Smooth muscle cell (in vitro differentiated cells): Measurements from ENCODE around the gene CC2D1A. TPM values are rescaled to one million over a fixed set of nuclear protein-coding genes. Genes with fewer than 3 reads are reported as not detected.
"Not testable (repeated sequence)": the region's sequence is repeated elsewhere in the genome, so short reads cannot be mapped to it uniquely, and the experiment has no call there.

Experiments used
- DNase-seq: peaks from one replicate; lab custom pipeline; 2025; ENCODE audit not compliant: unreplicated experiment; lab: John Stamatoyannopoulos, UW
- H2AFZ ChIP-seq: fragments of 200-600 bp; sonication (generic); 2 replicates; pipeline ENCODE4 v1.6.0; 2016; ENCODE audit warnings: antibody characterized with exemption, low read depth, mild to moderate bottlenecking
- H3F3A ChIP-seq: fragments of 200-600 bp; sonication (generic); 2 replicates; pipeline ENCODE4 v1.6.0; 2017; ENCODE audit warnings: antibody characterized with exemption, low read depth
- H3K27ac ChIP-seq: fragments of 200-600 bp; sonication (generic); 2 replicates; pipeline ENCODE4 v1.5.1; 2016; ENCODE audit warnings: low read depth, mild to moderate bottlenecking
- H3K27me3 ChIP-seq: fragments of 200-600 bp; sonication (generic); 2 replicates; pipeline ENCODE4 v1.6.1; 2016; ENCODE audit warnings: low read depth, mild to moderate bottlenecking
- H3K36me3 ChIP-seq: fragments of 200-600 bp; sonication (generic); 2 replicates; pipeline ENCODE4 v1.5.1; 2016; ENCODE audit warnings: low read depth
- H3K4me1 ChIP-seq: fragments of 200-600 bp; sonication (generic); 2 replicates; pipeline ENCODE4 v1.5.1; 2016; ENCODE audit warnings: low read depth
- H3K4me2 ChIP-seq: fragments of 200-600 bp; sonication (generic); 2 replicates; pipeline ENCODE4 v1.6.0; 2016; ENCODE audit warnings: mild to moderate bottlenecking
- H3K4me3 ChIP-seq: fragments of 200-600 bp; sonication (generic); 2 replicates; pipeline ENCODE4 v1.5.1; 2016; ENCODE audit warnings: mild to moderate bottlenecking
- H3K79me2 ChIP-seq: fragments of 200-600 bp; sonication (generic); 2 replicates; pipeline ENCODE4 v1.6.0; 2016; ENCODE audit warnings: low read depth, mild to moderate bottlenecking
- H3K9ac ChIP-seq: fragments of 200-600 bp; sonication (generic); 2 replicates; pipeline ENCODE4 v1.6.0; 2016; ENCODE audit warnings: low read depth
- H3K9me3 ChIP-seq: fragments of 200-600 bp; sonication (generic); replicated peaks from 2 replicates; pipeline ENCODE4 v1.5.1; 2016; ENCODE audit warnings: low read depth
- H4K20me1 ChIP-seq: fragments of 200-600 bp; sonication (generic); 2 replicates; pipeline ENCODE4 v1.6.0; 2016; ENCODE audit warnings: low read depth
- CTCF ChIP-seq: fragments of 200-600 bp; sonication (generic); IDR thresholded peaks from 2 replicates; pipeline ENCODE4 v1.5.1; 2017; ENCODE audit warnings: borderline replicate concordance, mild to moderate bottlenecking, antibody characterized with exemption; ENCODE audit not compliant: insufficient read depth, poor library complexity, severe bottlenecking
- WGBS: methylation state at CpG from one replicate; pipeline ENCODE4 v1.1.7; 2016; ENCODE audit warnings: low lambda C conversion rate; 5-methylcytosine and 5-hydroxymethylcytosine counted together
- polyA plus RNA-seq: library from polyadenylated mRNA; unstranded; fragments of >200 nt; fragmentation: Nextera tagmentation; extraction: Ambion mirVana; gene quantifications from 2 replicates; pipeline ENCODE4 v1.2.1, GENCODE V29; 2016
- total RNA-seq: library from RNA; depleted of rRNA; stranded (reverse); fragments of >200 nt; gene quantifications from 2 replicates; pipeline ENCODE4 v1.2.3, GENCODE V29; 2014

CC2D1A gene
- total and polyA plus RNA-seq, 2 experiments from 2014 or later = 8.0 to 26.3 TPM

- Histone ChIP-seq H3K36me3 (no peaks in the 10 kb centered on the region), H3K9me3 (no peaks in the 10 kb centered on the region), H2AFZ (no peak overlapping the region), H3K4me1 (no peaks in the 10 kb centered on the region), H3K9ac (no peak overlapping the region), H3K4me2 (no peak overlapping the region), H3F3A (peaks cover 9% of the 10 kb centered on the region), H3K79me2 (no peaks in the 10 kb centered on the region), H3K27me3 (no peaks in the 10 kb centered on the region), H3K4me3 (no peak overlapping the region), H3K27ac (no peak overlapping the region), H4K20me1 (no peaks in the 10 kb centered on the region)
- TF ChIP-seq CTCF = no peak
- WGBS = 94% methylated on average over 15 of the region's 22 CpGs
- no peak for DNase-seq
These were observed 62.5 kb downstream of the CC2D1A start for GRCh38 chr19:13968383-13968935.

DNA sequence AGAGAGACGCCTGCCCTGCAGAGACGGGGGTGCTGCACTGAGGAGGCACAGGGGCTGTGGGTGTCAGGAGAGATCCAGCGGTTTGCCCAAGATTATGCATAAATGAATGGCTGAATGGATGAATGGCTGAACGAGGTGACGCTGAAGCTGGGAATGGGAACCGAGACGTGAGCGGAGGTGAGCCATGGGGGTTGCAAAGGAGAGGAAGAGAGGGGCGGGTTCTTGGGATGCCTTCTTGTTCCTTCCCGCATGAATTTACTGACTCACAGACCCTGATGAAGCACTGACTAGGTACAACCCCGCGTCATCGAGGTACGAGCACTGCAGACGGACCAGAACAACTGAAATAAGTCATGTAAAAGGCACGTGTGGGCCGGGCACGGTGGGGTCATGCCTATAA, 63.0 kb downstream of the CC2D1A start:
- Histone ChIP-seq H2AFZ (no peak overlapping the region), H3K27me3 (no peaks in the 10 kb centered on the region), H3K36me3 (no peaks in the 10 kb centered on the region), H3K4me2 (no peak overlapping the region), H3K4me1 (no peaks in the 10 kb centered on the region), H3K9ac (no peak overlapping the region), H3F3A (peaks cover 9% of the 10 kb centered on the region), H3K27ac (no peak overlapping the region), H4K20me1 (no peaks in the 10 kb centered on the region), H3K79me2 (no peaks in the 10 kb centered on the region), H3K4me3 (no peak overlapping the region), H3K9me3 (no peaks in the 10 kb centered on the region)
- TF ChIP-seq CTCF = no peak
- WGBS = 97% methylated on average over 18 of the region's 18 CpGs
- DNase-seq = no peak

DNA sequence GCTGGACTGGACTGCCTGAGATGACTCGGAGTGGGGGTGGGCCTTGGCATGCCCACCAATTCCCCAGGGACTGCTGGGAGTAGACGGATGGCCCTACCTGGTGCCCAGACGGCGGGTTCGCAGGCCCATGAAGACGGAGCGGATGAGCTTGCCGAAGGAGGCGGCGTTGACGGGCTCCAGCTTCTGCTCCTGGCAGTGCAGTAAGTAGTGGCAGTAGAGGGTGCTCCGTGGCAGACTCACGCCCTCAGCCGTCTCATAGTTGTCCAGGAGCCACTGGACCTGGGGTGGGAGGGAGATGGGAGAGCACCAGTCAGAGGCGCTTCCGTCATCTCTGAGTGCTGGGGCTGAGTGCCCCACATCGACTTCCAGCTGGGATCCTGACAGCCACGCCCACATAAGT, 63.9 kb downstream of the CC2D1A start:
- Histone ChIP-seq H3K27ac (no peak overlapping the region), H4K20me1 (no peaks in the 10 kb centered on the region), H3K4me3 (no peak overlapping the region), H3F3A (peaks cover under 1% of the 10 kb centered on the region), H3K27me3 (no peaks in the 10 kb centered on the region), H3K4me1 (no peaks in the 10 kb centered on the region), H3K36me3 (no peaks in the 10 kb centered on the region), H3K9ac (no peak overlapping the region), H2AFZ (no peak overlapping the region), H3K9me3 (no peaks in the 10 kb centered on the region), H3K4me2 (no peak overlapping the region), H3K79me2 (no peaks in the 10 kb centered on the region)
- TF ChIP-seq CTCF = no peak
- no peak for DNase-seq
- 94% methylated on average over 18 of the region's 18 CpGs for WGBS

GRCh38 chr19:13971868-13972267, 65.9 kb downstream of the CC2D1A start:
- not testable (repeated sequence) for H3K36me3 ChIP-seq, H2AFZ ChIP-seq, H3K4me3 ChIP-seq, H3K27me3 ChIP-seq, H3K4me1 ChIP-seq, H3K9me3 ChIP-seq, H3K4me2 ChIP-seq, H3K27ac ChIP-seq, H3K9ac ChIP-seq, H4K20me1 ChIP-seq, H3K79me2 ChIP-seq, H3F3A ChIP-seq, DNase-seq
- 96% methylated on average over 15 of the region's 15 CpGs for WGBS
